DND-41 (cell line): ENCODE measurements around the gene TOMM40L.

Source experiments
- ATAC-seq: fragments of 200-7000 bp; cut with Tn5 transposase; 3 replicates; pipeline ENCODE4 v1.9.1; 2021; ENCODE audit warnings: low read depth; ENCODE audit not compliant: insufficient read depth
- DNase-seq: peaks from one replicate; pipeline ENCODE4 v3.0.0-alpha.2; 2020
- H2AFZ ChIP-seq: 2 replicates; pipeline ENCODE4 v1.6.0; 2012; ENCODE audit warnings: low read depth, low read length
- H3K27ac ChIP-seq: 2 replicates; pipeline ENCODE4 v1.5.1; 2012; ENCODE audit warnings: low read length, inconsistent platforms
- H3K27me3 ChIP-seq: fragments of 200-600 bp; sonication (generic); 2 replicates; pipeline ENCODE4 v1.6.0; 2012; ENCODE audit warnings: low read length, mild to moderate bottlenecking, inconsistent platforms; ENCODE audit not compliant: insufficient read depth, poor library complexity
- H3K36me3 ChIP-seq: 2 replicates; pipeline ENCODE4 v1.5.1; 2012; ENCODE audit warnings: low read length, inconsistent platforms; ENCODE audit not compliant: insufficient read depth
- H3K4me1 ChIP-seq: 2 replicates; pipeline ENCODE4 v1.5.1; 2012; ENCODE audit warnings: mild to moderate bottlenecking, low read length; ENCODE audit not compliant: insufficient read depth
- H3K4me2 ChIP-seq: 2 replicates; pipeline ENCODE4 v1.6.0; 2012; ENCODE audit warnings: mild to moderate bottlenecking, moderate library complexity, low read length, inconsistent platforms; ENCODE audit not compliant: insufficient read depth
- H3K4me3 ChIP-seq, 2 experiments: fragments of 200-600 bp in 1 of 2; shearing (Covaris generic) in 1 of 2; 2 replicates each; pipeline ENCODE4 v1.5.1; 2012 to 2016; ENCODE audit warnings: inconsistent platforms in 2 of 2, low read length in 2 of 2, mild to moderate bottlenecking in 2 of 2, low read depth in 1 of 2, moderate library complexity in 1 of 2
- H3K79me2 ChIP-seq: 2 replicates; pipeline ENCODE4 v1.6.0; 2012; ENCODE audit warnings: low read length, inconsistent platforms; ENCODE audit not compliant: insufficient read depth
- H3K9ac ChIP-seq: 2 replicates; pipeline ENCODE4 v1.6.0; 2012; ENCODE audit warnings: low read depth, mild to moderate bottlenecking, inconsistent platforms, low read length, moderate library complexity
- H3K9me3 ChIP-seq: 2 replicates; pipeline ENCODE4 v1.5.1; 2012; ENCODE audit warnings: low read length, moderate library complexity, mild to moderate bottlenecking, inconsistent platforms; ENCODE audit not compliant: insufficient read depth, severe bottlenecking
- H4K20me1 ChIP-seq: 2 replicates; pipeline ENCODE4 v1.6.0; 2012; ENCODE audit warnings: low read length; ENCODE audit not compliant: insufficient read depth
- CTCF ChIP-seq: IDR thresholded peaks from 2 replicates; pipeline ENCODE4 v1.5.1; 2012; ENCODE audit warnings: borderline replicate concordance, low read length, moderate library complexity, mild to moderate bottlenecking; ENCODE audit not compliant: poor library complexity, severe bottlenecking; ENCODE audit errors: extremely low read depth
- EZH2 ChIP-seq: IDR thresholded peaks from 3 replicates; pipeline ENCODE4 v1.6.1; 2012; ENCODE audit warnings: borderline replicate concordance, low read depth, mild to moderate bottlenecking, moderate library complexity, low read length, inconsistent platforms; ENCODE audit not compliant: severe bottlenecking

The TOMM40L gene

GRCh38 chr1:161188381-161188780 is 37.5 kb upstream of the TOMM40L start:
- Histone ChIP-seq H3K36me3 (no peaks in the 10 kb centered on the region), H3K4me2 (no peak overlapping the region), H3K9ac (no peak overlapping the region), H4K20me1 (no peaks in the 10 kb centered on the region), H3K4me3 (no peak overlapping the region), H3K79me2 (no peaks in the 10 kb centered on the region), H3K4me1 (peaks cover 19% of the 10 kb centered on the region), H3K27me3 (no peaks in the 10 kb centered on the region), H2AFZ (no peak overlapping the region), H3K9me3 (no peaks in the 10 kb centered on the region), H3K27ac (no peak overlapping the region)
- TF ChIP-seq CTCF (no peak), EZH2 (no peak)
- no peak for DNase-seq
- no peak for ATAC-seq

GRCh38 chr1:161189036-161189435 is 36.8 kb upstream of the TOMM40L start:
- no peak overlapping the region for H3K9ac ChIP-seq
- no peak overlapping the region for H3K4me2 ChIP-seq
- no peak overlapping the region for H2AFZ ChIP-seq
- no peak for DNase-seq
- no peaks in the 10 kb centered on the region for H3K27me3 ChIP-seq
- H3K36me3 ChIP-seq = no peaks in the 10 kb centered on the region
- no peak overlapping the region for H3K4me3 ChIP-seq
- no peak overlapping the region for H3K27ac ChIP-seq
- no peaks in the 10 kb centered on the region for H4K20me1 ChIP-seq
- no peaks in the 10 kb centered on the region for H3K9me3 ChIP-seq
- no peak for ATAC-seq
- TF ChIP-seq CTCF = no peak
- no peak for TF ChIP-seq EZH2
- peaks cover 19% of the 10 kb centered on the region for H3K4me1 ChIP-seq
- H3K79me2 ChIP-seq = no peaks in the 10 kb centered on the region

- Histone ChIP-seq H3K4me3 (no peak overlapping the region), H3K9me3 (no peaks in the 10 kb centered on the region), H3K27me3 (no peaks in the 10 kb centered on the region), H3K27ac (no peak overlapping the region), H3K4me1 (peaks cover 8% of the 10 kb centered on the region), H4K20me1 (no peaks in the 10 kb centered on the region), H3K79me2 (no peaks in the 10 kb centered on the region), H2AFZ (no peak overlapping the region), H3K4me2 (no peak overlapping the region), H3K36me3 (no peaks in the 10 kb centered on the region), H3K9ac (no peak overlapping the region)
- TF ChIP-seq EZH2 = no peak
- no peak for TF ChIP-seq CTCF
- ATAC-seq (no peak), DNase-seq (no peak)
Measured at GRCh38 chr1:161190962-161191521, 34.8 kb upstream of the TOMM40L start.

GRCh38 chr1:161191971-161192370 is 33.9 kb upstream of the TOMM40L start:
- Histone ChIP-seq H4K20me1 (no peaks in the 10 kb centered on the region), H2AFZ (no peak overlapping the region), H3K79me2 (no peaks in the 10 kb centered on the region), H3K27ac (no peak overlapping the region), H3K36me3 (no peaks in the 10 kb centered on the region), H3K4me3 (no peak overlapping the region), H3K9ac (no peak overlapping the region), H3K4me2 (no peak overlapping the region), H3K9me3 (no peaks in the 10 kb centered on the region), H3K27me3 (no peaks in the 10 kb centered on the region), H3K4me1 (peaks cover 3% of the 10 kb centered on the region; the same call in 1 of the 2 replicates)
- DNase-seq (no peak), ATAC-seq (no peak)
- TF ChIP-seq CTCF = no peak
- no peak for TF ChIP-seq EZH2
